Fibroblast of skin of back (primary cell): Measurements from ENCODE around the gene MTG1.
"Not testable (repeated sequence)": the region's sequence is repeated elsewhere in the genome, so short reads cannot be mapped to it uniquely, and the experiment has no call there.

ENCODE experiments used
- DNase-seq: peaks from one replicate; pipeline ENCODE4 v3.0.0-alpha.2; 2013

The MTG1 gene

DNA sequence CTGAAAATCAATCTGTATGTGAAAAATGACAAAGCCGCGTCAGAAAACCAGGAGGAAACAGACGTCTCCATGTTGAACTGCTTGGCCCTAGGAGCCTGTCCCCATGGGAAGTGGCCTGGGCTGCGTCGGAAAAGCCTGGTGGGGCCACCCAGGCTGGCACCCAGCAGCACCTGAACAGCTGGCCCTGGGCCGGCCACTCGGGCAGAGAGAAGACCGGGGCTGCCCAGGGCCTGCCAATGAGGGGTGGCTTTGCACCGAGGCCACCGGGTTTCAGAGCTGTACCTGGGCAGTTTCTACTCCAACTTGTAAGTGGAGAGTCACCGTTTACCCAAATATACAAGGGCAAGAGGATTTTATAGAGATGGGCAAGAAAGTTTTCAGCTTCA lies 35.0 kb upstream of the MTG1 start:
- no peak for DNase-seq

DNA sequence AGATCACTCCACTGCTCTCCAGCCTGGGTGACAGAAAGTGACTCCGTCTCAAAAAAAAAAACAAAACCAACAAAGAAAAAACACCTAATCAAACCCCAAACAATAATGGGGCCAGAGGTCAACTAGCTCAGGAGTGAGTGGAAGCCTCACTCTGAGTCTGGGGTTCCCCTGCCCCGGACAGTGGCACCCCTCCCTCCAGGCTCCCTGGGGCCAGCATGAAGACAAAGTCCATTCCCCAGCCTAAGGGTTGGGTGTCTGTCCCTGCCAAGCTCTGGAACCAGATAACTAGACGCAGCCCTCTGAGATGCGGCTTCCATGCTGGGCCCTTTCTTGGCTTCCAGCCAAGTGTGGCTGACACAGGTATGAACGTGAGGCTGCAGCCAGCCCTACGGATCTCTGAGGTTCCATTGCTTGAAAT lies 34.4 kb upstream of the MTG1 start:
- DNase-seq = no peak

DNA sequence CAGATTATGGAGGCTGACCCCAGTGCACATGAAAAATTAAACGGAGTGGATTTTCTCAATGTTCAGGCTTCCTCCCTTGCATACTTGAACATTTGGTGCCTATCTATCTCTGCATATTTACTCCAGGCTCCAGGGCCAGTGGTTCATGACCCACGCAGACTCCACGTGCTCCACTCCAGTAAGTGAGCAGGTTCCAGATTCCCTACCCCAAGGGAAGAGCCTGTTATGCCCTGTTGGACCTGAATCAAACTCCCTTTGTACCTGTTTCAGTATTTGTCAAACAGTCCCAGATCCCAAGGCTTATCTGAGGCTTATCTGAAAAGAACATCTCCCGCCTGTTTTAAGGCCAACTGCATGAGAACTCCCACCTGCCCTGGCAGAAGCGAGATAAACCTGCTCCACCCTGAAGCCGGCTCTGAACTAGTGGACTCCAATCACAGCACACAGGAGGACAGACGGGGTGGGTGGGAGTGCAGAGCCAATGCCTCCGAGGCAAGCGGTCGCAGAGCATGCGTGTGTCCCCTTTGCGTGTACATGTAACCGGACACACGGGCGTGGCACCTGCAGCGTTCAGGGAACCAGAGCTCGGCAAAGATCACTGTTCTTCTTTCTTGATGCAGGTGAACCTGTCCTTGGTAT lies 33.9 kb upstream of the MTG1 start:
- DNase-seq = no peak

DNA sequence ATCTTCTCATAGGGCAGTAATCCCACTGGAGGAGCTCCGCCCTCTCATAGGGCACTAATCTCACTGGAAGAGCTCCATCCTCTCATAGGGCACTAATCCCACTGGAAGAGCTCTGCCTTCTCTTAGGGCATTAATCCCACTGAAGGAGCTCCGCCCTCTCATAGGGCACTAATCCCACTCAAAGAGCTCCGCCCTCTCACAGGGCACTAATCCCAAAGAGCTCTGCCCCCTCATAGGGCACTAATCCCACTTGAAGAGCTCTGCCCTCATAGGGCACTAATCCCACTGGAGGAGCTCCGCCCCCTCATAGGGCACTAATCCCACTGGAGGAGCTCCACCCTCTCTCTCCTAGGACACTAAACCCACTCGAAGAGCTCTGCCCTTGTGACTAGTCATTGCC lies 32.7 kb upstream of the MTG1 start:
- DNase-seq = no peak

DNA sequence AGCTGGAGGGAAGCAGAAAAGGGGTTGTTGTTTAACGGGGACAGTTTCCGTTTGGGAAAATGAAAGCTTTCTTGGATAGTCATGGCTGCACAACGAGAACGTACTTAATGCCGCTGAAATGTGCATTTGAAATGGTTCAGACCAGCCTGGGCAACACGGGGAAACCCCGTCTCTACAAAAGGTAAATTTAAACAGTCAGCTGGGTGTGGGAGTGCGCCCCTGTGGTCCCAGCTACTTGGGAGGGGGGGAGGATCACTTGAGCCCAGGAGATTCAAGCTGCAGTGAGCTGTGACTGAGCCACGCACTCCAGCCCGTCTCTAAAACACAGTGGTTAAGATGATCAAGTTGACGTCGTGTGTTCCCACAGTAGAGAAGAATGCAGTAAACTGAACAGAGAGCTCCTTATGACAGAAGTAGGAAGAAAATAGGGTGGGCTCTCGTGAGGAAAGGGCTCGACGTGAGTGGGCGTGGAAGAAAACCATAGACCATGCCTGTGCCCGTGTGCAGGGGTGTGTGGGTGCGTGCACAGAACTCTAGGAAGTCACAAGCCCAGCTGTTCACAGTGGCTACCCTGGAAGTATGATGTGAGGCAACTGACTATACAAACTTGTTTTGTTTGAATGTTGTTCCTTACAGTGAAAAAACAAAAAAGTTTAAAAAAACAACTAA lies 32.0 kb upstream of the MTG1 start:
- no peak for DNase-seq

DNA sequence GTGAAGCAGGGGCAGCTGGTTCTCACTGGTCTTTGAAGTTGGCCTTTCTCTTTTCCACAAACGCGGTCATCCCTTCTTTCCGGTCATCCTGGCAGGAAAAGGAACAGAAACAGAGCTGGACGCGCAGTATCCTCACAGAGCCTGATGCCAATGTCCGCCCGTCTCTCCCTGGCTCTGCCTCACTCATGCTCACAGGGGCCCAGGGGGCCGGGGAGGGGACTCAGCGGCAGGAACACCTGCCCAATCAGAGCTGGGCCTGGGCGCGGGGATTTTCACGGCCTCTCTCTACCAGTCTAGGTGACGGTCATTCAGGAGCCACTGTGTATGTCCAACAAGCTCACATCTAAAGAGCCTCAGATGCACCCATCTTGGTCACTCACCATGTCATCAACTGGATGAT lies 31.1 kb upstream of the MTG1 start:
- no peak for DNase-seq

DNA sequence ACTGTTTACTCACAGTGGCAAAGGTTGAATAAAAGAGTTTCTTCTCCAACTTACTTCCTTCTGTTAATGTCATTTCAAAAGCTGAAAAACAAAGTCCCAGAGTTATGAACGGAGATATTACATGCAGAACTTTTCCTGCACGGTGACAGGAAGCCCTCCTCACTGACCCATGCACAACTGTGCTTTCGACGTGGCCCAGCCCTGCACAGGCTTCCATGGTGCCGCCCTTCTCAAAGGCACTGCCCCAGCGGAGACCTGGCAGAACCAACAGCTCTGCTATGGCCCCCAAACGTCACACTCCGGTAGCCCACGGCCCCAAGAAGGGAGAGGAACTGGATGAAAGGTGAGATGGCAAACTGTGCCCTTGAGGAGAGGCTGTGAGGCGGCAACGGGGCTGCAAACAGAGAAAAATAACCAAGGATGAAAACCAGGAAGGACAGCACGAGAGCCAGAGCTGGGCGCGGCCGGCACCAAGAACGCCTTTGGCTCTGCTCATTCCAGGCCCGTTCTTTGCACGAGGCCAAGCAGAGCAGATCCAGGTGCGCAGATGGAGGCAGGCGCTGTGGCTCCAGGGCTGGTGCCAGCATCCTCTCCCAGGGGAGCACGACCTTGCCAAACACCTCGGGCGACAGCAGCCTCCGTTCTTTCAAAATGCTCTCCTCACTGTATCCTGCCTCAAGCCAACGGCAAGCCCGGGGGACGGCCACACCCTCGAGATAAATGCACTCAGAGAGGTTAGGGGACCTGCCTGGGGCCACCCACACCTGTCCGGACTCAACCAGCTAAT lies 29.1 kb upstream of the MTG1 start:
- DNase-seq = no peak

DNA sequence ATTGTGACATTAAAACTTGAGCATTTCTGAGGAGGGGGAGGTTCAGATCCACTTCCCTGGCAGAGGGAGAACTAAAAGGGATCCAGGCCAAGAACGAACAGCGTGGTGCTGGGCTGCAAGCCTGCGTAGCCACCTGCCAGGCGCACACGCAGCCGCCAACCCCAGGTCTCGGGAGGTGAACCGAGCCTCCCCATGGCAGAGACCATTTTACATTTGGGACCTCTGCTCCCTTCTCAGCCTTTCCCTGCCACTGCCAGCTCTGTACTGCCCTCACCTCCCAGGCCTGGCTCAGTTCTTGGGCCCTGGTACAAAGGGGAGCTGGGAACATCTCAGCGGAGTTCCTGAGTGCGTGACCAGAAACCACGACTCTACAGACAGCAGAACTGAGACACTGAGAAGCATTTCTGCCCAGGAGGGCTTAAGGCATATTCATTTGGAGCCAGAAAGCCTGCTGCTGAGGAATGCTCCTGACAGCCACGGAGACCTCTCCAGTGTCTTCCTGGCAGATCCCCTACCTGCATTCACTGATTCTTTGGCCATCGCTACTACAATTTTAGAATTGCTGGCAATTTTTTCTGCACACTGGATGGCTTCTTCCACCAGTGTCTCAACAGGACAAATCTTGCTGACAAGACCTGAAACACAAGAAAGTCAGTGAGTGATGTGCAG lies 28.4 kb upstream of the MTG1 start:
- no peak for DNase-seq

DNA sequence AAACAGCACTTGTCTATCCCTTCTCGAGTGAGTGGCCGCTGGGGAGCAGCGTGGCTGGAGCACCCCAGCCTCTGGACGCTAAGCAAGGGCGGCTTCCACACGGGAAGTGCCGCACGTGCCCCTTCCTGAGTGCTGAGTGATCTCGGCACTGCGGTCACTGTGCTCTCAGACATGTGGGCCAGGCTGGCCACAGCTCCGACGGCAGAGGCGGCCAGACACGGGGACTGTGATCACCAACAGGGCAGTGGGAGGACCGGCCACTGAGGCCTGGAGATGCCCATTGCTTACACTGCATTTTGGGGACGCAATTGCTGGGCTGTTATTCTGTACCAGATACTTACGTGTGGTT lies 27.9 kb upstream of the MTG1 start:
- no peak for DNase-seq

DNA sequence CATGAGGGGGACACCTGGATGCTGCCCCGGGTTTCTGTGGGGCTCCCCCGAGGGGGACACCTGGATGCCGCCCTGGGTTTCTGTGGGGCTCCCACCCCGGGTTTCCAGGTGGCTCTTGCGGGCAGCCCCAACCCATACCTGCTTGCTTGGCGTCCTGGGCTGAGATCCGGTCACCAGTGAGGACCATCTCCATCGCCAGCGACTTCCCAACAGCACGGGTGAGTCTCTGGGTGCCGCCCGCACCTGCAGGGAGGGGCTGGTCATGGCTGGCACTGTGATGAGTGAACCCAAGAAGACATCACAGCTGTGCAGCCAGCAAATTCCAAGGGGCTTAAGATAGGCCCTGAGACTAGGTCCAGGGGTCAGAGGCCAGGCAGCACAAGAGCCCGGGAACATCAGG lies 27.2 kb upstream of the MTG1 start:
- DNase-seq = no peak

DNA sequence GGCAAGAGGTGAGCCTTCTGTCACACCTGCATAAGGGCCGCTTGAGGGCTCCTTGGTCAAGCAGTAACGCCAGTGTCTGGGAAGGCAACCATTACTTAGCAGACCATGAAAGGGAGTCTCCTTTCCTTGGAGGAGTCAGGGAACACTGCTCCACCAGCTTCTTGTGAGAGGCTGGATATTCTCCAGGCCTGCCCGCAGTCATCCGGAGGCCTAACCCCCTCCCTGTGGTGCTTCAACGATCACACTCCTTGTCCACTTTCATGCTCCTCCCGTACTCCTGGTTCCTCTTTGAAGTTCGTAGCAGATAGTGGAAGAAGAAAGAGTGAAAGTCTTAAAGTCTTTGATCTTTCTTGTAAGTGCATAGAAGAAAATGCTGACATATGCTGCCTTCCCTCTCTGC lies 26.5 kb upstream of the MTG1 start:
- not testable (repeated sequence) for DNase-seq

DNA sequence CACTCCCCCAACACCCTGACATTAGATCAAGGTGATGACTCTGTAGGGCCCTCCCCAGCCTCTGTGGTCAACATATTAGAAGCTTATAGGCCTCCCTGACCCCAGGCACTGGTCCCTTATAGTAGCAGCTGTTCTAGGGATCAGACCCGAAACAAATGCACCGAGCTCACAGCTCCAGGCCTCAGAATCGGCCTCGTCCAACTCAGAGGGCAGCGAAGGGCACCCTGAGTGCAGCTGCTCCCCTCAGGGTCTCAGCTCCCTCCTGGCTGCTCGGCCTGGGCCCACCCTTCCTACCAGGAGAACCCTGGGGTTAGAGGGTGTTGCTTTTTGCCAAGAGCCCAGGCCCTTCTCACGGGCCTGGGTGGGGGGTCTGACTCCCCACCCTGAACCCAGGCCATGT lies 25.8 kb upstream of the MTG1 start:
- no peak for DNase-seq

DNA sequence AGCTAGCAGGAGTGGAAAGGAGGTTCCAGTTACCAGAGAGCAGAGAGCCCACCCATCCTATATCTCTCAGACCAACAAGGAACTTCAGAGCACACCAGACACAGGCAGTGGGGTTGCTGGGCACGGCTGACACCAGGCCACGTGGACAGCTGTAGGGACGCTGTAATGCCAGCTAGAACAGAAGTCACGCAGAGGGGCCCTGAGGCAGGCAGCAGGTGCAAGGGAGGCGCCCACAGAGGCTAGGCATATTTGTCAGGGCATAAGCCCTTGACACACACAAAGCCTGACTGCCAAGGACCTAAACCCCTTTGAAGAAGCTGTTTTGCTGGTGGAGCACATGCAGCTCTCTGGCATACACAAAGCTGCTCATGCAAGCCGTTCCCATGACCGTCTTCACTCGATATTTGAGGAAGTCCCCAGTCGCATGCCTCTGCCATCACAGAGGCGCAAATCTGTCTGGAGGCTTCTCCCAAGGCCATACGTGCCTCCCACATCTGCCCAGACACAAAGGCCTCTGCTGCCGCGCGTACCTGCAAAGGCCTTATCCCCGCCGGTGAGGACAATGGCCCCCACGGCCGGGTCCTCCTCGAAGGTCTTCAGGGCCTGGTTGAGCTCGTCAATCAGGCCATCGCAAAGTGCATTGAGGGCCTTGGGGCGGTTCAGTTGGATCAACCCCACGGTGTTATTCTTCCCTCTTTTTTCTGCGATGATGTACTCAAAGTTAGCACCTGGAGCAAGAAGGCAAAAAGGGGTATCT lies 23.7 kb upstream of the MTG1 start:
- no peak for DNase-seq

DNA sequence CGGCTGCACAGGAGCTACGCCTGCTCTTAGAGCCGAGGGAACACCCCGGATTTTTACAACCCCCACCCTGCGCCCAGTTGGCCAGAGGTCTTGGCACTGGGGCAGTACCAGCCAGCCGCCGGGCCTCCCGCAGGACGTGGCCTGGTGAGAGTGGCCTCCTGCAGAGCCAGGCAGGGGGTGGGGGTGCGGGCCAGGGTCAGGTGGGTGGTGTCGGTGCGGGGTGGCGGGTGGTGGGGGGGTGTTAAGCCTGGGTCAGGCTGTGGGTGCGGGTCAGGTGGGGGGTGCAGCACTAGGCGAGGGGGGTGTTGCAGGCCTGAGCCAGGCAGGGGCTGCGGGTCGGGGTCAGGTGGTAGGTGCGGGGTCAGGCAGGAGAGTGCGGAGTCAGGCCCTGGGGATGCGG lies 21.4 kb upstream of the MTG1 start:
- DNase-seq = no peak

DNA sequence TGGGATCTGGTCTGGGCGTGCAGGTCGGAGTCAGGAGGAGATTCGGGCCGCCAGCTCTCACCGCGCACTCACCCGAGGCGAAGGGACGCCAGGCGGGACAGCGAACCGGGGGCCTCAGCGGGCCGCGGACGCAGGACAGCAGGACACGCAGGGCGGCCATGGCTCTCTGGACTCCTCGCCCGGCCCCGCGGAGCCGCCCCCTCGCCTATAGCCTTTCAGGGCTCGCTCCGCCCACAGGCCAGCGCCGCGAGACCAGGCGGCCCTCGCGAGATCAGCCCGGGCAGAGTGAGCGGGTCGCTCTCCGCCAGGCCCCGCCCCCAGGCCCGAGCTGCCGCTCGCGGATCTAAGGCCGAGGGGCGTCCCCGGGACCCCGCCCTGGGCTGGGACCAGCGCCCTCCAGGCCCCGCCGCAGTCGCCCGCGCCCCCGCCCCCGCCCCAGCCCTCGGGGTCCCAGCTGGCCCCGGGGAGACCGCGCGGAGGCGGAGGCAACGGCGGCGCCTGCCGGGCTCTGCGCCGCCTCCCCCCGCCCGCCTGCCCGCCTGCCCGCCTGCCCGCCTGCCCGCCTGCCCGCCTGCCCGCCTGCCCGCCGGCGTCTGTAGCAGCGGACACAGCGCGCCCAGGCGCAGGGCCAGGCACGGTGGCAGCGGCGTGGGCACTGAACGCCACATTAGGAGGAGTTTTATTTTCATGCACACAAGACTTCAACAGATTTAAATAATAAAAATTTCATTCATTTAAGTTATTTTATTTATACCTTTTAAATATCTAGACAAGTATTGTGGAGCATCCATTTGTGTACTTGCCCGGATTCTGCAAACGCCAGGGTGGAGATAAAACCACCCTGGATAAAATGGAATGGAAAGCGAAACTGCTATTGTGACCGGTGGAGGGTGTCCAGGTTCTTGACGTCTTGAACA lies 20.5 kb upstream of the MTG1 start, which contains the start of gene ECHS1:
ECHS1 (minus strand) TSS at position 181 of the 917 bp plus-strand sequence; CDS start at position 160, 21 bp downstream.
- peak; percentile 90 for DNase-seq

DNA sequence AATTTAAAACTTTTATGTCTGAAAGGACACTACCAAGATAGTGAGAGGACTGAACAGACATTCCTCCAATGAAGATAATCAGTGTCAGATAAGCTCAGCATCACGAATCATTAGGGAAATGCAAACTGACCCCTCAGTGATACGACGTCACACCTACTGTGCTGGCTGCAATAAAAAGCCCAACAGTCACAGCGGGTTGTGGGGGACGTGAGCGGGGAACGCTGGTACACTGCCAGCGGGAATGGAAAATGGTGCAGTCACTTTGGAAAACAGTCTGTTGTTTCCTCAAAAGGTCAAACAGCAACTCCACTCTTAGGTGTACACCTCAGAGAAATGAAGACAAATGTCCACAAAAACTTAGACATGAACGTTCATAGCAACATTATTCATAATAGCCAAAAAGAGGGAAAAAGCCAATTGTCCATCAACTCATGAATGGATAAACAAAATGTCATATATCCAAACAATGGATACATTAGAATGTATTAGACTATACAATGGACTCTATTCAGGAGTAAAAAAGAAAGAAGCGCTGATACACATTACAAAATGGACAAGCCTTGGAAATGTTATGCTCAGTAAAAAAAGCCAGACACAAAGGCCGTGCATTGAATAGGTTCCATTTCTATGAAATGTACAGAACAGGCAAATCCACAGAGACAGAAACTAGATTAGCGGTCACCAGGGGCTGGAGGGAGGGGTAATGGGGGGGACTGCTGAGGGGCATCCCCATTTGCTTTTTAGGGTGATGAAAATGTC lies 18.4 kb upstream of the MTG1 start:
- no peak for DNase-seq

DNA sequence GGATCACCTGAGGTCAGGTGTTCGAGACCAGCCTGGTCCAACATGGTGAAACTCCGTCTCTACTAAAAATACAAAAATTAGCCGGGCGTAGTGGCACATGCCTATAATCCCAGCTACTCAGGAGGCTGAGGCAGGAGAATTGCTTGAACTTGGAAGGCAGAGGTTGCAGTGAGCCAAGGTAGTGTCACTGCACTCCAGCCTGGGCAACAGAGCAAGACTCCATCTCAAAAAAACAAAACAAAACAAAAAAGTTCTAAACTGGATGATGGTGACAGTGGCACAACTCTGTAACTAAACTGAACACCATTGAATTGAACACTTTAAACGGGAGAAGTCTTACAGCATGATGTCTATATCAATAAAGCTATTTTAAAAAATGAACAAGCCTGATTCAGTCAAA lies 17.8 kb upstream of the MTG1 start:
- DNase-seq = not testable (repeated sequence)

DNA sequence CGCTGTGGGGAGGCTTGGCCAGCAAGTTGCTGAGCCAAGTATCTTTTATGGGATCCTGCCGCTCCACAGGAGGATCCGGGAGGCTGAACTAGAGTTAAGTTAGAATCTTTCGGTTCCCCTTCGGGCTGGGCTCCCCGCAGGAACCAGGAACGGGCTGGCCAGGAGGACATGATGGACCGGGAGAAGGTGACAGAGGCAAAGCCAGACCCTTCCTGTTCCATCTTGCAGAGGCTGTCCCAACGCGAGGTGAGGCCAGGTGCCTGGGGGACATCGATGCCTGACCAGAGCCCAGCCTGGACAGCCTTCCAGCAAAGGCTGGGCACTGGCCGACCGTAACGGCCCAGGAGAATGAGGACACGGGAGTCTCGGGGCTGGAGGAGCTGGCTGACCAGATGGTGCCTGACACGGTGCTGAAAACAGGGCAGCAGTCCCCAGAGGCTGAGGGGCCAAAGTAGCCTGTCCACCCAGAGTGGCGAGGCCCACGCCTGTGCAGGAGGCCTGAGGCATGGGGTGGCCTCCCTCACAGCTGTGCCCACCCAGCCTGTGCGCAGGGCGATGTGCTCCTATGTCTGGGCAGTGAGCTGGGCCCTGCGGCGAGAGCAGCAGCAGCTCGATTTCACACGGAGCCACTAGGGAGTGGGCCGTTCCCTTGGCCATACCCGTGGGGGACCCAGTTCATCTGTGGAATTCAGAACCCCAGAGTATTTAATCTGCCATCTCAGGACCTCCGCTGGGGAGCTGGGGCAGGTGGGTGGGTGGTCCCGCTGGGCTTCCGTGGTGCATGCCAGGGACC lies 16.7 kb upstream of the MTG1 start:
- DNase-seq = no peak

DNA sequence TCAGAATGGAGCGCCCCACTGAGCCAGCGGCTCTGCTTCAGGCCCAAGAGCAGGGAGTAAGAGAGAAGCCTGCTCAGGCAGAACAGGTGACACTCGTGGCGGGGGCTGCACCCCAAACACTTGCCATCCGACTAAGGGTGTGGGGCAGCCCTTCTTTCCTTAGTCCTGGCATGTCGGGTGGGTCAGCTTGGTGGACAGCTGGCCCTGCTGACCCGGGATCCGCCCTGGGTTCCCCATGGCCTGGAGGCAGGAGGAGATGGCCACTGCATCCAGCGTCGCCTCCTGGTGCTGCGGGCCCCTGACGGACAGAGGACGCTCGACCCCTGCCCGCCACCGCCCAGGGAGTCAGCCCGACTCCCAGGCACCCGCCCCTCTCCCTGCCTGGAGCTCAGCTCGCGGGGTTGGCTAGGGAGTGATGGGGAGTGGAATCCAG lies 16.1 kb upstream of the MTG1 start:
- no peak for DNase-seq
